ENCODE measurements around the gene RFX6.

GRCh38 chr6:116859264-116859663 lies 17.8 kb upstream of the RFX6 start:
- TF ChIP-seq POLR2A (IDR thresholded peaks at IDR 0.05) = no peak
- no peak for TF ChIP-seq CTCF (IDR thresholded peaks at IDR 0.05)

All from body of pancreas (tissue), 4 donors.